Natural killer cell treated with Interleukin-12 subunit alpha and Interleukin-12 subunit beta and Interleukin-15 and Interleukin-18, amount 100 ng/mL, for 72 hours (primary cell): ENCODE results near the gene KLK15. TPM values are rescaled to one million over a fixed set of nuclear protein-coding genes. Genes with fewer than 3 reads are reported as not detected.
"Not testable (repeated sequence)": the region's sequence is repeated elsewhere in the genome, so short reads cannot be mapped to it uniquely, and the experiment has no call there.

Experiments
- ATAC-seq, 2 donors: fragments of 150-1000 bp; cut with Tn5 transposase in 1 of 2; sonication (Bioruptor Pico), chemical (Tn5 transposase) in 1 of 2; 2 replicates each; pipeline ENCODE4 v1.10.0; 2021
- DNase-seq: peaks from one replicate; pipeline ENCODE4 v3.0.0; 2022; ENCODE audit warnings: low spot score
- H3K27ac Mint-ChIP-seq, 2 donors: 1 replicate in 1 of 2; 2 replicates in 1 of 2; pipeline ENCODE4 v1.8.0; 2022; ENCODE audit warnings: mixed read lengths in 2 of 2, mild to moderate bottlenecking in 1 of 2, moderate library complexity in 1 of 2
- H3K27me3 Mint-ChIP-seq, 2 donors: 1 replicate in 1 of 2; 2 replicates in 1 of 2; pipeline ENCODE4 v1.8.0; 2022; ENCODE audit warnings: mixed read lengths in 2 of 2
- H3K36me3 Mint-ChIP-seq: one replicate; pipeline ENCODE4 v1.8.0; 2022; ENCODE audit warnings: mixed read lengths
- H3K4me1 Mint-ChIP-seq, 2 donors: 1 replicate in 1 of 2; 2 replicates in 1 of 2; pipeline ENCODE4 v1.8.0; 2022; ENCODE audit warnings: low read depth in 2 of 2, mixed read lengths in 2 of 2, mild to moderate bottlenecking in 1 of 2
- H3K4me3 Mint-ChIP-seq: one replicate; pipeline ENCODE4 v1.8.0; 2022; ENCODE audit warnings: mixed read lengths
- H3K9me3 Mint-ChIP-seq: 2 replicates; pipeline ENCODE4 v1.8.0; 2022; ENCODE audit warnings: mixed read lengths
- total RNA-seq, 2 donors: library from RNA; stranded (reverse); gene quantifications; one replicate each; pipeline ENCODE4 v1.2.3, GENCODE V29; 2022

The KLK15 gene
- total RNA-seq, 2 donors from 2014 or later = not detected

GRCh38 chr19:50793558-50794065, 39.8 kb downstream of the KLK15 start:
- H3K36me3 Mint-ChIP-seq = no peaks in the 10 kb centered on the region
- H3K9me3 Mint-ChIP-seq = no peaks in the 10 kb centered on the region
- peaks cover 4% of the 10 kb centered on the region in 2 donors for H3K4me1 Mint-ChIP-seq
- no peak overlapping the region for H3K4me3 Mint-ChIP-seq
- DNase-seq = no peak
- ATAC-seq = no peak
- H3K27me3 Mint-ChIP-seq = no peaks in the 10 kb centered on the region
- H3K27ac Mint-ChIP-seq = no peak overlapping the region

- ATAC-seq (no peak), DNase-seq (no peak)
- no peak overlapping the region for H3K27ac Mint-ChIP-seq
- peaks cover 4% of the 10 kb centered on the region in 2 donors for H3K4me1 Mint-ChIP-seq
- H3K9me3 Mint-ChIP-seq = no peaks in the 10 kb centered on the region
- H3K36me3 Mint-ChIP-seq = no peaks in the 10 kb centered on the region
- H3K27me3 Mint-ChIP-seq = no peaks in the 10 kb centered on the region
- H3K4me3 Mint-ChIP-seq = no peak overlapping the region
Observed at GRCh38 chr19:50792272-50793250, 40.8 kb downstream of the KLK15 start.

- no peaks in the 10 kb centered on the region for H3K36me3 Mint-ChIP-seq
- H3K27ac Mint-ChIP-seq = no peak overlapping the region
- no peak for DNase-seq
- H3K27me3 Mint-ChIP-seq = no peaks in the 10 kb centered on the region
- ATAC-seq = no peak
- peaks cover 4% of the 10 kb centered on the region in 2 donors for H3K4me1 Mint-ChIP-seq
- no peaks in the 10 kb centered on the region for H3K9me3 Mint-ChIP-seq
- H3K4me3 Mint-ChIP-seq = no peak overlapping the region
Observed at GRCh38 chr19:50791594-50792271, 41.6 kb downstream of the KLK15 start.

GRCh38 chr19:50790922-50791467, 42.4 kb downstream of the KLK15 start:
- Mint-ChIP-seq H3K4me3 (no peak overlapping the region), H3K27ac (no peak overlapping the region), H3K36me3 (no peaks in the 10 kb centered on the region), H3K9me3 (no peaks in the 10 kb centered on the region), H3K27me3 (no peaks in the 10 kb centered on the region), H3K4me1 (peaks cover 4% of the 10 kb centered on the region in 2 donors)
- no peak for ATAC-seq
- no peak for DNase-seq

GRCh38 chr19:50790396-50790795, 43.0 kb downstream of the KLK15 start, which contains the start of gene ACP4:
Gene ACP4, plus strand, starts transcription at chr19:50790415. Its CDS starts 0 bp downstream, at chr19:50790415.
- no peak within 1 kb of the TSS for H3K4me3 Mint-ChIP-seq
- no peaks in the 10 kb centered on the region for H3K36me3 Mint-ChIP-seq
- no peak within 1 kb of the TSS for H3K27ac Mint-ChIP-seq
- H3K4me1 Mint-ChIP-seq = peaks cover 4% of the 10 kb centered on the region in 2 donors
- DNase-seq (no peak), ATAC-seq (no peak)
- no peaks in the 10 kb centered on the region for H3K9me3 Mint-ChIP-seq
- no peaks in the 10 kb centered on the region for H3K27me3 Mint-ChIP-seq

- H3K27ac Mint-ChIP-seq = no peak overlapping the region
- no peak for ATAC-seq
Observed at GRCh38 chr19:50785329-50785728, 48.0 kb downstream of the KLK15 start.

GRCh38 chr19:50784710-50785109, 48.7 kb downstream of the KLK15 start:
- ATAC-seq (no peak), DNase-seq (no peak)
- Mint-ChIP-seq H3K27me3 (peaks cover 8 to 11% of the 10 kb centered on the region in 2 donors), H3K9me3 (no peaks in the 10 kb centered on the region), H3K4me1 (peaks cover 0 to 7% of the 10 kb centered on the region in 2 donors), H3K36me3 (no peaks in the 10 kb centered on the region), H3K27ac (no peak overlapping the region), H3K4me3 (no peak overlapping the region)

More at GRCh38 chr19:50785329-50785728, 48.0 kb downstream of the KLK15 start:
- Mint-ChIP-seq H3K4me1 (peaks cover 0 to 7% of the 10 kb centered on the region in 2 donors), H3K4me3 (no peak overlapping the region), H3K9me3 (no peaks in the 10 kb centered on the region), H3K36me3 (no peaks in the 10 kb centered on the region), H3K27me3 (peaks cover 6% of the 10 kb centered on the region in 2 donors)
- DNase-seq = no peak

GRCh38 chr19:50783848-50784152, 49.6 kb downstream of the KLK15 start:
- H3K36me3 Mint-ChIP-seq, H3K4me1 Mint-ChIP-seq, ATAC-seq, H3K9me3 Mint-ChIP-seq, H3K4me3 Mint-ChIP-seq, DNase-seq: not testable (repeated sequence)
- Mint-ChIP-seq H3K27ac (peak overlapping the region in 1 of 2 donors; percentile 25), H3K27me3 (peaks cover 17 to 20% of the 10 kb centered on the region in 2 donors)

GRCh38 chr19:50780753-50781435, 52.5 kb downstream of the KLK15 start:
- Mint-ChIP-seq H3K27me3 (peaks cover 34 to 37% of the 10 kb centered on the region in 2 donors), H3K4me3 (no peak overlapping the region), H3K4me1 (peaks cover 0 to 7% of the 10 kb centered on the region in 2 donors), H3K36me3 (no peaks in the 10 kb centered on the region), H3K9me3 (no peaks in the 10 kb centered on the region), H3K27ac (no peak overlapping the region)
- no peak for DNase-seq
- ATAC-seq = no peak

- ATAC-seq = no peak
- H3K27ac Mint-ChIP-seq = no peak overlapping the region
- no peaks in the 10 kb centered on the region for H3K36me3 Mint-ChIP-seq
- H3K27me3 Mint-ChIP-seq = peaks cover 34 to 37% of the 10 kb centered on the region in 2 donors
- no peak for DNase-seq
- H3K4me3 Mint-ChIP-seq = no peak overlapping the region
- no peaks in the 10 kb centered on the region for H3K9me3 Mint-ChIP-seq
- peaks cover 0 to 7% of the 10 kb centered on the region in 2 donors for H3K4me1 Mint-ChIP-seq
Observed at GRCh38 chr19:50779504-50780457, 53.6 kb downstream of the KLK15 start.

GRCh38 chr19:50778906-50779430, 54.4 kb downstream of the KLK15 start:
- no peaks in the 10 kb centered on the region for H3K9me3 Mint-ChIP-seq
- peaks cover 0 to 7% of the 10 kb centered on the region in 2 donors for H3K4me1 Mint-ChIP-seq
- H3K4me3 Mint-ChIP-seq = no peak overlapping the region
- no peaks in the 10 kb centered on the region for H3K36me3 Mint-ChIP-seq
- H3K27ac Mint-ChIP-seq = no peak overlapping the region
- ATAC-seq (no peak), DNase-seq (no peak)
- peaks cover 34 to 37% of the 10 kb centered on the region in 2 donors for H3K27me3 Mint-ChIP-seq

GRCh38 chr19:50777830-50778303, 55.5 kb downstream of the KLK15 start:
- no peaks in the 10 kb centered on the region for H3K36me3 Mint-ChIP-seq
- H3K4me3 Mint-ChIP-seq = no peak overlapping the region
- H3K9me3 Mint-ChIP-seq = no peaks in the 10 kb centered on the region
- peaks cover 37% of the 10 kb centered on the region in 2 donors for H3K27me3 Mint-ChIP-seq
- no peak overlapping the region for H3K27ac Mint-ChIP-seq
- no peak for ATAC-seq
- H3K4me1 Mint-ChIP-seq = peaks cover 0 to 2% of the 10 kb centered on the region in 2 donors
- no peak for DNase-seq
